ENCODE results near the gene PDZD8.

Gene PDZD8

GRCh38 chr10:117411479-117412399, 36.5 kb upstream of the PDZD8 start:
- H3K4me3 ChIP-seq (replicated peaks; ENCODE audit: low read depth, low read length): no peak overlapping the region
- no peaks in the 10 kb centered on the region; the same call in none of the 2 replicates for H3K27me3 ChIP-seq (replicated peaks; ENCODE audit: control insufficient read depth, insufficient read depth, low read length)
- no peak for DNase-seq (ENCODE audit: extremely low read depth, insufficient read length)
- TF ChIP-seq, protein P1, sequence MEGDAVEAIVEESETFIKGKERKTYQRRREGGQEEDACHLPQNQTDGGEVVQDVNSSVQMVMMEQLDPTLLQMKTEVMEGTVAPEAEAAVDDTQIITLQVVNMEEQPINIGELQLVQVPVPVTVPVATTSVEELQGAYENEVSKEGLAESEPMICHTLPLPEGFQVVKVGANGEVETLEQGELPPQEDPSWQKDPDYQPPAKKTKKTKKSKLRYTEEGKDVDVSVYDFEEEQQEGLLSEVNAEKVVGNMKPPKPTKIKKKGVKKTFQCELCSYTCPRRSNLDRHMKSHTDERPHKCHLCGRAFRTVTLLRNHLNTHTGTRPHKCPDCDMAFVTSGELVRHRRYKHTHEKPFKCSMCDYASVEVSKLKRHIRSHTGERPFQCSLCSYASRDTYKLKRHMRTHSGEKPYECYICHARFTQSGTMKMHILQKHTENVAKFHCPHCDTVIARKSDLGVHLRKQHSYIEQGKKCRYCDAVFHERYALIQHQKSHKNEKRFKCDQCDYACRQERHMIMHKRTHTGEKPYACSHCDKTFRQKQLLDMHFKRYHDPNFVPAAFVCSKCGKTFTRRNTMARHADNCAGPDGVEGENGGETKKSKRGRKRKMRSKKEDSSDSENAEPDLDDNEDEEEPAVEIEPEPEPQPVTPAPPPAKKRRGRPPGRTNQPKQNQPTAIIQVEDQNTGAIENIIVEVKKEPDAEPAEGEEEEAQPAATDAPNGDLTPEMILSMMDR (IDR thresholded peaks at IDR 0.05; ENCODE audit: insufficient read depth, low read length, poor library complexity, severe bottlenecking): no peak
- no peaks in the 10 kb centered on the region for H3K36me3 ChIP-seq (ENCODE audit: control insufficient read depth, insufficient read depth, low read length)

DNA sequence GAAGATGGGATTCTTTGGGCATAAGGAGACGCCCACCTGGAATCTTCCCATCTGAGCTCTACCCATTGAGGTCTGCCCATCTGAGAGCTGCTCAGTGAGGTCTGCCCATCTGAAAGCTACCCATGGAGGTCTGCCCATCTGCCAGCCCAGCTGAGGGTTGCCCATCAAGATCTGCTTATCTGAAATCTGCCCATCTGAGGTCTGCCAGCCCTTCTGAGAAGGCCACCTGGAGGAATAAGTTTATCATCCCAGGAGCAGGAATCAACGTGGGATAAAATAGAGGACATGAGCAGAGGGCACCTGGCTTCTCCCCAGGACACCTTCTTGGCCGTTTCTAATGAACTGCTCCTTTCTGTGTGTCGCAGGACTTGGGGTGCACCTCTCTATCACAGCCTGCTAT, 35.3 kb upstream of the PDZD8 start:
- H3K36me3 ChIP-seq (ENCODE audit: control insufficient read depth, insufficient read depth, low read length): no peaks in the 10 kb centered on the region
- H3K27me3 ChIP-seq (replicated peaks; ENCODE audit: control insufficient read depth, insufficient read depth, low read length): no peaks in the 10 kb centered on the region; the same call in none of the 2 replicates
- TF ChIP-seq, protein P1 (IDR thresholded peaks at IDR 0.05; ENCODE audit: insufficient read depth, low read length, poor library complexity, severe bottlenecking): no peak
- H3K4me3 ChIP-seq (replicated peaks; ENCODE audit: low read depth, low read length): no peak overlapping the region
- no peak for DNase-seq (ENCODE audit: extremely low read depth, insufficient read length)

- Histone ChIP-seq H3K4me3 (replicated peaks; ENCODE audit: low read depth, low read length) (no peak overlapping the region), H3K36me3 (ENCODE audit: control insufficient read depth, insufficient read depth, low read length) (no peaks in the 10 kb centered on the region), H3K27me3 (replicated peaks; ENCODE audit: control insufficient read depth, insufficient read depth, low read length) (no peaks in the 10 kb centered on the region; the same call in none of the 2 replicates)
- TF ChIP-seq, protein P1 (IDR thresholded peaks at IDR 0.05; ENCODE audit: insufficient read depth, low read length, poor library complexity, severe bottlenecking): no peak
- no peak for DNase-seq (ENCODE audit: extremely low read depth, insufficient read length)
These were observed 34.5 kb upstream of the PDZD8 start for GRCh38 chr10:117409549-117410305.

GRCh38 chr10:117408436-117409384, 33.5 kb upstream of the PDZD8 start:
- TF ChIP-seq, protein P1 (IDR thresholded peaks at IDR 0.05; ENCODE audit: insufficient read depth, low read length, poor library complexity, severe bottlenecking): no peak
- no peaks in the 10 kb centered on the region for H3K36me3 ChIP-seq (ENCODE audit: control insufficient read depth, insufficient read depth, low read length)
- H3K27me3 ChIP-seq (replicated peaks; ENCODE audit: control insufficient read depth, insufficient read depth, low read length): no peaks in the 10 kb centered on the region; the same call in 1 of the 2 replicates
- H3K4me3 ChIP-seq (replicated peaks; ENCODE audit: low read depth, low read length): no peak overlapping the region
- DNase-seq (ENCODE audit: extremely low read depth, insufficient read length): no peak

GRCh38 chr10:117405730-117406129, 30.5 kb upstream of the PDZD8 start:
- TF ChIP-seq, protein P1 (IDR thresholded peaks at IDR 0.05; ENCODE audit: insufficient read depth, low read length, poor library complexity, severe bottlenecking): no peak
- no peaks in the 10 kb centered on the region for H3K36me3 ChIP-seq (ENCODE audit: control insufficient read depth, insufficient read depth, low read length)
- no peak overlapping the region for H3K4me3 ChIP-seq (replicated peaks; ENCODE audit: low read depth, low read length)
- no peak for DNase-seq (ENCODE audit: extremely low read depth, insufficient read length)
- no peaks in the 10 kb centered on the region; the same call in 1 of the 2 replicates for H3K27me3 ChIP-seq (replicated peaks; ENCODE audit: control insufficient read depth, insufficient read depth, low read length)

All from GM06990 (cell line).